ENCODE results near the gene KCND3.

KCND3 gene

DNA sequence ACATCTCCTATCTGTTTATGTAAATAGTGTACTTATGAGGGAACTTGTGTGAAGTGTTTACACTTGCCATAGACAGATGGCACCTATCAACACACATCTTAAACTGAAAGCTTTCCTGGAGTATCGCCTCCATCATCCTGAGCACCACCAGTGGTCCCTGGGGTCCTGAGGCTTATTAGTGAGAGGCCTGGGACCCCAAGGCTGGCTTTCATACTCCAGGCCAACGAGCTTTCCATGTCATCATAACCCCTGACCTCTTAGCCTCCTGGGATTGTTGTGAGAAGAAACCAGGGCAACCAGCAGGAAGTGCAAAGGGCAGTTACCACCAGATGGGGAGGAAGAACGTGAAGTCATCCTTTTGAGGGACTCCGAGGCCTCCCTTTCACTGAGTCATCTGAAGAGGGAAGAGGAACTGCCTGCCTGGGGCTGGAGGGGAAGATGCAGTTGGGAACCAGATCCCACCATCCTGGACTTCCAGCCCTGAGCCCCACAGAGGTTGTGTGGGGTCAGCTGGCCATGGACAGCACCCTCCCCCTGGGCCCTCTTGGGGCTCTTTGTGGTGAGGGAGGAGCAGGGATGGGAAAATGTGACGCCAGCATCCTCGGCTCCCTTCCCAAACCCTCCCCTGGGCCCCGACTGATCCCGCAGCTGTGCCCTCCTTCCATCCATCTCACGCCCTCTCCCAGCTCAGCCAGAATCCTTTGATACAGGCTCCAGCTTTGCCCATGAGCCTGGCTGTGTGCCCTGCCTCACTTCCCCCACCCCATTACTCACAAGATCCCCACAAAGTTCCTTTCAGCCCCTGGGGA is 256.1 kb downstream of the KCND3 start:
- DNase-seq (ENCODE audit: low read depth in 2 of 3, low spot score in 1 of 3) = no peak

DNA sequence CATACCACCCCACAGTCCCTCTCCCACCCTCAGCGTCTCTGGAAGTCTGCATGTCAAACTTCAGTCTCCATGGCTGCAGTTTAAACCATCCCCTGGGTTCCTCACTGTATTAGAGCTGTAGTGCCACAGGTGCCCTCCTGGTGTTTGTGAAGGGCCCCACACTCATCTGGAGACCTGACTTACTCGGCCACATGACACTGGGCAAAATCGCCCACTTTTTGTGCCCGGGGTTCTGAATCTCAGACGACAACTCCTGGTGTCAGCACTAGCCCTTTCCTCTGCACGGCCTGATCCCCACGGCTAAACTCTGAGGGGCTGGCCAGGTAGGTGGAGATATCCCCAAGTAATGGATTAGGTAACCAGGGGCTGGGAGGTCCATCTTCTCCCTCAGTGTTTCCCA is 256.8 kb downstream of the KCND3 start:
- no peak for DNase-seq (ENCODE audit: low read depth in 2 of 3, low spot score in 1 of 3)

DNA sequence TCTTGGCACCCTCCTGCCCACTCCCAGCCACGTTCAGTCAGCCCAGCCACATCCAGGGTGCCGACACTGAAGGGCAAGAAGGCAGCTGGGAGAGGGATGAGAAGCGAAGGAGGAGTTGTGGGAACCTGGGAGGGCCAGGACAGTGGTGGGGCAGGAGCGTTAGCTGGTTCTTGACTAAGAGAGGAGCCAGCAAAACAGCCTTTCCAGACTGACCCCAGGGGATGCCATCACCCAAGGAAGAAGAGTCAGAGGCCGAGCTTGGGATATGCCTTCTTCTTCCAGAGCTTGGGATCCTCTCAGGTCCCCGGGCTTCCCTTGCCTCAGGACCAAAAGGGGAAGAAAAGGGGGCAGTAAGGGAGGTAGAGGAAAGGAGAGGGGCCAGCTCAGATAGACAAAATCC is 257.5 kb downstream of the KCND3 start:
- no peak for DNase-seq (ENCODE audit: low read depth in 2 of 3, low spot score in 1 of 3)

DNA sequence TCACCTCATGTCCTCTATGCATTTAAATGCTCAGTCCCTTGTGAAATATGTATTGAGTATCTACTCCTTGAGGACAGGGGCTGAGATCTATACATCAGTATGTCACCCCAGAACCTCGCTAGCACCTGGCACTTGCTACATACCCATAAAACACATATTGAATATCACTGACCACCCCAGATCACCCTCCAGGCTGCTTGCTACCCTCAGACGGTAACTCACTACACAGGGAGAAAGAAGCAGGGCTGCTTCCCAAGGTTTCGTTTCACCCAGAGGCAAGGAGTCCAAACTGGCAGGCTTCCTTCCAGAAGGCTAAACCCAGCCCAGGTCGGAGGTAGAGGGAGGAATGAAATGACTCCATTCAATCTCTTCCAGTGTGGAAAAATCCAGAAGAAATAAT is 258.8 kb downstream of the KCND3 start:
- DNase-seq (ENCODE audit: low read depth in 2 of 3, low spot score in 1 of 3) = no peak

DNA sequence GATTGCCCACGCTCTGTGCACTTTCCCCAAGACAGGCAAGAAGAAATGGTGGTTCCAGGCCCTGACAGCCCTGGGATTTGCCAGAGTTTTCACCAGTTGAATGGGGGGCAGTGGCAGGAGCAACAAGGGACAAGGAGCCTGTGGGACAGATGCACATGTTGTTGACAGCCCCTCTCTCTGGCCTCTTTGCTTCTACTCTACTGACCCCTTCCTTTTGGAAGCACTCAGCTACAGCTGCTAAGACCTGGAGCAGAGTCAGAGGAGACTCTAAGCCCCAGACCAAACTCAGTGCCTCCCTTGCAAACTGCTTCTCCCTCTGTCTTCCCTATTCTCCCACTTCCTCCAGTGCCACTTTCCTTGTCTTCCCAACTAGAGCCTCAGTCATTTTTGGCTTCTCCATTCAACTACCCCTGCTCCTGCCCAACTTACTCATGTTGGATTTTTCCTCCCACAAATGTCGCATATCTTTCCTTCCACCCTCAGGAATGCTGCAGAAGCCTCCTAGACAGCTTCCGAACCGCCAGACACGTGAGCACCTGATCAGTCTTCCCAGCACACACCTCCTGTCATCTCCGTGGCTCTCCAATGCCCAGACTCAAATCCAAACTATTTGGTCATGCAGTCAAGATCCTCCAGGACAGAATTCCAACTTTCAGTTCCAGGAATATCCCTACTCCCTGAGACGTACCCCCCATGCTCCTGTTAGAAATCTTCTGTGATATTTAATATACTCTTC is 259.4 kb downstream of the KCND3 start:
- no peak for DNase-seq (ENCODE audit: low read depth in 2 of 3, low spot score in 1 of 3)

DNA sequence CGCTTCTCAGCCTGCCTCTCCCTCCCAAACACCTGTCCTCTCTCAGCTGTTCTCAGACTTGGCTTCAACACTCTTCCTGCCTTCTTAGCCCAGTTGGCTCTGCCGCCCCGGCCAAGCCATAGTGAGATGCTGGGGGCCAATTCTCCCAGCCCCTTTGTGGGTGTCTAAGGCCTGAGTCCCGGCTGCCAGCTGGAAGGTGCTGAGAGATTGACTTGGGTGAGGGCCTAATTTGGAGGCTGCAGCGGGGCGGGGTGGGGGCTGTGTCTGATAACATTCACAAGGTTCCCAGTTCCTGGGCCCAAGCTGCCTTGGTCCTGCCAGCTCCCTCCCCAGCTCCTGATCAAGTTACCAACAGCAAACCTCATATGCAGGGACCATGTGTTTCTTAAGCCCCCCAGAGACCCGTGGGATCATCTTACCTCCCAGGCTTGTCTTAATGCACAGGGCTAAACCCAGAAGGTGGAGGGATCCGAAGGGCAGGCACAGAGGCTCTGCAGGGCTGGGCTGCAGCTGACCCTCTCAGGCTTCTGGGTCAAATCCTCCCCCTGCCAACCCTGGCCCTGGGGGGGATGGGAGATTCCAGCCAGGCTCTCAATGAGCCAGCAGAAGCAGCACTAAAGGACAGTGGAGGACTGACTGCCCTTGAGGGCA is 260.1 kb downstream of the KCND3 start:
- DNase-seq (ENCODE audit: low read depth in 2 of 3, low spot score in 1 of 3) = no peak

DNA sequence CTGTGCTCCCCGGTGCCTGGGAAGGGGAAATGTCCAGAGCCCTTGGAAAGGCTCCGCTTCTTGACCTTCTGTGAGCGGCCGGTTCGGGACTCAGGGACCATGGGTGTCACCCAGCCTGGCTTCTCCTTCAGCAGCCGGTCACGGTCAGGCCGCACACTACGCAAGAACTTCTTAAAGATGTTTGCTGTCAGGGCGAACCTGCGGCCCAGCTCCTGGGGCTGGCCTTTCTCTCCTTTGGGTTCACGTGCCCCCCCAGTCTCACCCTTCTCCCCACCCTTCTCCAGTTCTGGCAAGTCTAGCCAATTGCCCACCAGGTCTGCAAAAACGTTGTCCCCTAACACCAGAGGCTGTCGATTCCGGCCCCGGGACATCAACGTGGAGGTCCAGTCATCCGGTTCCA is 262.4 kb downstream of the KCND3 start:
- DNase-seq (ENCODE audit: low read depth in 2 of 3, low spot score in 1 of 3) = no peak

DNA sequence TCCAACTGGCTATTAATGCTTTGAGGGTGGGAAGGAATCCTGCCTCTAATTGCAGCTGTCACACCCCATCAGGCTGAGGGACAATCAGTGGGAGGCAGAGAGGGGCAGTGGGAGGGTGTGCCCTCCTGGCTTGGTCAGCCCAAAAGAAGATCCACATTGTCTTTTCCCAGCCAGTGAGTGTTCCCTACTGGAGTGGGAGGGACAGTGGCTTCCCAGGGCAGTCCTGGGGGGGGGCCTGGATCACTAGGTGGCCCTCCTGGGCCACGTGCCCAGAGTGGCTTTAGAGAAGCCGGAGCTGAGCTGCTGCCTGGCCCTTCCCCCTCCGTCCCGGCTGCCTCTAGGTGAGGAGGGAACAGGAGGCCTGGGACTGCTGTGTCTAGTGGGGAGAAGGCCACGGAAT is 264.3 kb downstream of the KCND3 start:
- no peak for DNase-seq (ENCODE audit: low read depth in 2 of 3, low spot score in 1 of 3)

DNA sequence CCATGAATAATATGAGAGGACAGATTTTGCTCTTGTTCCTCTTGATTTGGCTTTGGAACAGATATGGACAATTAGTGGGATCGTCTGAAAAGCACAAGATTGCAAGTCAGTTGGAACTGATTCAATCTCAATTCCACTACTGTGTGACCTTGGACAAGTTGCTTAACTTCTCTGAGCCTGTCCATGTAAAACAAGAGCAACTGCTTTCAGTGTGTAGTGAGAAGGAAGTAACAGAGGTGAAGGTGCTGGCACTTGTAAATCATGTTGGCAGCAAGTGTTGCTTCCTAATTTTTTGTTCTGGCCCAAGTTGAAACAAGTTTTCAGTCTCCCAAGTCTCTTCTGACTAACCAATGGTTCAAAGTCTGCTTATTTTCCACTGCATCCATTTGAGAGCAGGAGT is 265.6 kb downstream of the KCND3 start:
- no peak for DNase-seq (ENCODE audit: low read depth in 2 of 3, low spot score in 1 of 3)

DNA sequence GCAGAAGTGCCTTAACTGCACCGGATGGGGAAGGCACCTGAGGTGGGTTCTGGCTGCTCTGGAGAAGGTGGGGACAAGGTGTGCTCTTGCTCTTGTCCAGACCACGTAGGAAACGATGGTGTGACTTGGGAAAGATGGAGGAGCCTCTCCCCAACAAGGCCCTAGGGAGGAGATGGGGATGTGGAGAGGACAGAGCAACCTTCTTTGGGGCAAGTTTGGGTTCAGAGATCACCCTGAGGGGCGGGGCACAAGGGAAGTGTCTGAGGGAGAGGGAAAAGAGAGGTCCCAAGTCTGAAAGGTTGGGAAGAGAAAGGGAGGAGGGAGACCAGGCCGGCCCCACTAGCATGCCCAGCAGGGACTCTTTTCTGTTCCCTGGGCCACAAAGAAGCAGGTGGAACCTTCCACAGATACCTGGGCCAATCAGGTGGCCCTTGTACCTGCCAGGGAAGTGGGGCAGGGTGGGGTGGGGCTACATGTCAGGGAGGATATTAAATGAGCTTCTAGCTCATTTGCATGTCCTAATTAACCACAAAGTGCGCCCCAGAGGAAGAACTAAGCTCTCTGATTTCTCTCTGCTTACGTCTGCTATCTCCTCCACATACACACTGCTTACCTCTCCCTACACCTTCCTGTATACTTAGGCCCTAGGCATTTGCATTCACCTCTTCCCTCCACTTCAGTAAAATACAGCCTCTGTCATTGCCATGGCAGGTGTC is 266.2 kb downstream of the KCND3 start:
- DNase-seq (ENCODE audit: low read depth in 2 of 3, low spot score in 1 of 3) = no peak

DNA sequence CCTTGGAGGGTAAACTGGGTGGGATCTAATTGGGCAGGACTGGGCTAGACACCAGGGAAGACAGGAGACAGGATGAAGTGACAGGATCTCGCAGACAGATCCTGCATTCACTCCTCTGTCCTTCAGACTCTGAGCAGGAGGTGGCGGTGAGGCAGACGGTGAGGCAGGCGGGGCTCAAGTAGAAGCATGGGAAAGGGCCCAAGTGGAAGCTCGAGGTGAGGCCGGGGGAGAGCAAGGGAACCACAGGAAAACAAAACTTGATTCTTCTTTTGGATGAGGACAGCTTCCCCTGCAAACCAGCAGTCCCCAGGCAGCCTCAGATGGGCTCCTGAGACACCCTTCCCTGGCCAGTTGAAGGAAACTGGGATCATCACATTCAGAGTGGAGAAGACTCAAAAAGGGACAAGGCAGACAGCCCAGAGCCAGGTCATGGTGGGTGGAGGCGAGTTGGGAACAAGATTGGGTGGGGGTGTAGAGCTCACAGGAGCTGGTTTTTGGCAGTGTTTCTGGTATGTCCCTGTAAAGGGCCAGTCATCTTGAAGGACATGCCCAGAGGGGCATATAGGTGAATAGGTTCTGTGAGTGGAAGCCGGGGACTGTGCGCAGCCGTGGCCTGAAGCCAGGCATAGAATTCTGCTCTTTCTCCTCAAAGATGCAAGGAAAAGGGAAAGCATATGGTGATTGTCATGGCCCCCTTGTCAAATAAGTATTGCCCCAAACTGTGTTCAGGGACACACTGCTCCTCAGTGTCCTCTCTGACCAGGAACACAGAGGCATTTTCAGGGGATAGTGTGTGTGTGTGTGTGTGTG is 268.3 kb downstream of the KCND3 start:
- DNase-seq (ENCODE audit: low read depth in 2 of 3, low spot score in 1 of 3) = no peak

Measured in stimulated activated CD4-positive, alpha-beta T cell treated with anti-CD3 and anti-CD28 coated beads, Interleukin-12 subunit alpha, Interleukin-12 subunit beta, amount 100 ng/mL, for 48 hours (primary cell).